ENCODE measurements around the gene PSMA6. TPM values are rescaled to one million over a fixed set of nuclear protein-coding genes. Genes with fewer than 3 reads are reported as not detected.

Gene PSMA6
- total and polyA plus RNA-seq, 2 of the 13 experiments (the other 11 are each of a cell fraction or from before 2014, with no cell fraction given) = 525 to 1,109 TPM

- Histone ChIP-seq H3K9me3 (ENCODE audit: low read length) (no peaks in the 10 kb centered on the region), H3K4me3 (replicated peaks in 1 of 3; ENCODE audit: insufficient read depth in 1 of 3, low read depth in 2 of 3, low read length in 3 of 3) (no peak overlapping the region), H4K20me1 (ENCODE audit: insufficient read depth, low read length) (no peaks in the 10 kb centered on the region), H3K27me3 (ENCODE audit: control insufficient read depth in 1 of 2, insufficient read depth in 2 of 2, low read length in 2 of 2) (no peaks in the 10 kb centered on the region), H3K79me2 (ENCODE audit: insufficient read depth, low read length) (no peaks in the 10 kb centered on the region), H3K4me2 (ENCODE audit: low read depth, low read length) (no peak overlapping the region), H3K27ac (ENCODE audit: extremely low read length, insufficient read depth, low read length) (no peak overlapping the region), H3K9ac (ENCODE audit: insufficient read depth, low read depth, low read length) (no peak overlapping the region), H2AFZ (ENCODE audit: low read length) (no peak overlapping the region), H3K36me3 (replicated peaks in 1 of 2; ENCODE audit: control insufficient read depth in 1 of 2, insufficient read depth in 2 of 2, low read length in 2 of 2) (no peaks in the 10 kb centered on the region), H3K4me1 (ENCODE audit: insufficient read depth, low read length) (peaks cover 20% of the 10 kb centered on the region)
- in situ Hi-C loops (cut with HindIII; ENCODE audit: extremely low pct_ligation_motif_present, low pct_unique_long_range_greater_than_20kb) (loop anchor here (5.0 kb wide), 1 partner anchor 121 kb away; no protein-coding TSS in a partner anchor), intact Hi-C loops (cut with micrococcal nuclease; ENCODE audit: unreplicated experiment) (no loop called here)
- TF ChIP-seq ZNF777 (CRISPR knock-in tag; IDR thresholded peaks at IDR 0.05) = no peak
- TF ChIP-seq CBX1 (IDR thresholded peaks at IDR 0.05; ENCODE audit: low read depth) = no peak
- no peak for TF ChIP-seq ZNF761 (CRISPR knock-in tag; conservative IDR thresholded peaks at IDR 0.05)
- TF ChIP-seq PBX2 (CRISPR knock-in tag; IDR thresholded peaks at IDR 0.05) = no peak
- TF ChIP-seq ZNF547 (CRISPR knock-in tag; IDR thresholded peaks at IDR 0.05) = no peak
- TF ChIP-seq TGIF2 (CRISPR knock-in tag; IDR thresholded peaks at IDR 0.05) = no peak
- TF ChIP-seq, protein P1, sequence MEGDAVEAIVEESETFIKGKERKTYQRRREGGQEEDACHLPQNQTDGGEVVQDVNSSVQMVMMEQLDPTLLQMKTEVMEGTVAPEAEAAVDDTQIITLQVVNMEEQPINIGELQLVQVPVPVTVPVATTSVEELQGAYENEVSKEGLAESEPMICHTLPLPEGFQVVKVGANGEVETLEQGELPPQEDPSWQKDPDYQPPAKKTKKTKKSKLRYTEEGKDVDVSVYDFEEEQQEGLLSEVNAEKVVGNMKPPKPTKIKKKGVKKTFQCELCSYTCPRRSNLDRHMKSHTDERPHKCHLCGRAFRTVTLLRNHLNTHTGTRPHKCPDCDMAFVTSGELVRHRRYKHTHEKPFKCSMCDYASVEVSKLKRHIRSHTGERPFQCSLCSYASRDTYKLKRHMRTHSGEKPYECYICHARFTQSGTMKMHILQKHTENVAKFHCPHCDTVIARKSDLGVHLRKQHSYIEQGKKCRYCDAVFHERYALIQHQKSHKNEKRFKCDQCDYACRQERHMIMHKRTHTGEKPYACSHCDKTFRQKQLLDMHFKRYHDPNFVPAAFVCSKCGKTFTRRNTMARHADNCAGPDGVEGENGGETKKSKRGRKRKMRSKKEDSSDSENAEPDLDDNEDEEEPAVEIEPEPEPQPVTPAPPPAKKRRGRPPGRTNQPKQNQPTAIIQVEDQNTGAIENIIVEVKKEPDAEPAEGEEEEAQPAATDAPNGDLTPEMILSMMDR (CRISPR knock-in tag; IDR thresholded peaks at IDR 0.05) = no peak
- no peak for TF ChIP-seq ZFX (CRISPR knock-in tag; IDR thresholded peaks at IDR 0.05; ENCODE audit: low read depth)
- no peak for TF ChIP-seq HIVEP1 (CRISPR knock-in tag; IDR thresholded peaks at IDR 0.05)
- TF ChIP-seq ZNF746 (CRISPR knock-in tag; IDR thresholded peaks at IDR 0.05) = no peak
- no peak for TF ChIP-seq ZNF101 (CRISPR knock-in tag; IDR thresholded peaks at IDR 0.05; ENCODE audit: borderline replicate concordance, low read depth)
- no peak for TF ChIP-seq STAT5B (CRISPR knock-in tag; IDR thresholded peaks at IDR 0.05)
- no peak for TF ChIP-seq ZNF276 (CRISPR knock-in tag; IDR thresholded peaks at IDR 0.05; ENCODE audit: low read depth)
- no peak for TF ChIP-seq ZFP62 (CRISPR knock-in tag; IDR thresholded peaks at IDR 0.05)
- TF ChIP-seq GRHL1 (CRISPR knock-in tag; conservative IDR thresholded peaks at IDR 0.05) = no peak
- ChIA-PET CTCF (ENCODE audit: low intra/inter-chr PET ratio, low total read pairs) (no interaction called here), POLR2A (interaction anchor here (0.7 to 2.3 kb wide), 3 partner anchors 10 to 119 kb away, joined by 3 to 7 read pairs (median 3); no protein-coding TSS in a partner anchor)
- 94% methylated on average over 8 of the region's 8 CpGs for WGBS (ENCODE audit: low lambda C conversion rate)
- no TSS peak for BruUV-seq (replicated peaks)
- DNase-seq (ENCODE audit: low spot score) (no peak), FAIRE-seq (no peak), ATAC-seq (no peak)
Observed at GRCh38 chr14:35286003-35286600, 6.1 kb upstream of the PSMA6 start.
